ENCODE measurements around the gene KIAA0232. TPM values are rescaled to one million over a fixed set of nuclear protein-coding genes. Genes with fewer than 3 reads are reported as not detected.

The KIAA0232 gene
- total and polyA plus RNA-seq, 9 of the 15 experiments (the other 6 are each of a cell fraction or from before 2014, with no cell fraction given), result 3.5 to 17.4 (median 13.0) TPM

- no peak for TF ChIP-seq FOXJ3 (CRISPR knock-in tag; IDR thresholded peaks at IDR 0.05)
- no peak for TF ChIP-seq BRCA1 (IDR thresholded peaks at IDR 0.05)
- no peak for TF ChIP-seq BRCA1 (CRISPR knock-in tag; IDR thresholded peaks at IDR 0.05)
- no peak for TF ChIP-seq ZBTB7A (IDR thresholded peaks at IDR 0.05; ENCODE audit: borderline replicate concordance, control insufficient read depth, low read depth, low read length)
- TF ChIP-seq SOX6 (IDR thresholded peaks at IDR 0.05), result no peak
- peak; percentile 15; the same call in 1 of the 2 replicates for TF ChIP-seq MAFK (IDR thresholded peaks at IDR 0.05; ENCODE audit: low read length)
- TF ChIP-seq MXD1 (CRISPR knock-in tag; IDR thresholded peaks at IDR 0.05; ENCODE audit: borderline replicate concordance, poor library complexity, severe bottlenecking), result no peak
- peak; percentile 19; the same call in 1 of the 2 replicates for TF ChIP-seq SMARCA4 (IDR thresholded peaks at IDR 0.05)
- no peak for TF ChIP-seq RB1 (IDR thresholded peaks at IDR 0.05; ENCODE audit: low read depth)
- peak; percentile 23; the same call in 1 of the 2 replicates for TF ChIP-seq MAFF (IDR thresholded peaks at IDR 0.05; ENCODE audit: low read length)
- TF ChIP-seq JUND (IDR thresholded peaks at IDR 0.05; ENCODE audit: borderline replicate concordance, low read depth, low read length), result peak; percentile 88
- peak; percentile 86; the same call in 2 of the 3 replicates for TF ChIP-seq JUND (tag; IDR thresholded peaks at IDR 0.05; ENCODE audit: borderline replicate concordance, low read depth, low read length)
- TF ChIP-seq SRF (CRISPR knock-in tag; IDR thresholded peaks at IDR 0.05), result peak in 1 of 2 experiments; percentile 63; a peak in 2 of 4 replicates
- no peak for TF ChIP-seq ZFPM2 (CRISPR knock-in tag; IDR thresholded peaks at IDR 0.05)
- TF ChIP-seq SUPT5H (IDR thresholded peaks at IDR 0.05), result no peak
- TF ChIP-seq CBX8 (IDR thresholded peaks at IDR 0.05; ENCODE audit: borderline replicate concordance, extremely low read depth, low read depth, low read length, poor library complexity, severe bottlenecking), result no peak
- TF ChIP-seq EHMT2 (IDR thresholded peaks at IDR 0.05), result no peak
- no peak for TF ChIP-seq ZNF518B (CRISPR knock-in tag; IDR thresholded peaks at IDR 0.05)
- no peak for TF ChIP-seq GATAD2B (IDR thresholded peaks at IDR 0.05; ENCODE audit: borderline replicate concordance)
- no peak for TF ChIP-seq ZFX (CRISPR knock-in tag; IDR thresholded peaks at IDR 0.05)
- peak; percentile 70 for TF ChIP-seq JUN (IDR thresholded peaks at IDR 0.05; ENCODE audit: borderline replicate concordance, low read depth, low read length)
- no peak for TF ChIP-seq JUN (CRISPR knock-in tag; IDR thresholded peaks at IDR 0.05; ENCODE audit: borderline replicate concordance)
- TF ChIP-seq HIVEP1 (CRISPR knock-in tag; IDR thresholded peaks at IDR 0.05), result no peak
Measured at GRCh38 chr4:6768539-6768905, 14.0 kb upstream of the KIAA0232 start (continued).

All from K562 (cell line).